ENCODE results near the gene CFHR5. TPM values are rescaled to one million over a fixed set of nuclear protein-coding genes. Genes with fewer than 3 reads are reported as not detected.

Gene CFHR5
- total and polyA plus RNA-seq, 2 experiments from 2014 or later, result not detected

GRCh38 chr1:196954778-196955177 is 22.6 kb upstream of the CFHR5 start (continued):
- TF ChIP-seq JUNB (IDR thresholded peaks at IDR 0.05; ENCODE audit: unreplicated experiment), result no peak
- TF ChIP-seq, protein P1, sequence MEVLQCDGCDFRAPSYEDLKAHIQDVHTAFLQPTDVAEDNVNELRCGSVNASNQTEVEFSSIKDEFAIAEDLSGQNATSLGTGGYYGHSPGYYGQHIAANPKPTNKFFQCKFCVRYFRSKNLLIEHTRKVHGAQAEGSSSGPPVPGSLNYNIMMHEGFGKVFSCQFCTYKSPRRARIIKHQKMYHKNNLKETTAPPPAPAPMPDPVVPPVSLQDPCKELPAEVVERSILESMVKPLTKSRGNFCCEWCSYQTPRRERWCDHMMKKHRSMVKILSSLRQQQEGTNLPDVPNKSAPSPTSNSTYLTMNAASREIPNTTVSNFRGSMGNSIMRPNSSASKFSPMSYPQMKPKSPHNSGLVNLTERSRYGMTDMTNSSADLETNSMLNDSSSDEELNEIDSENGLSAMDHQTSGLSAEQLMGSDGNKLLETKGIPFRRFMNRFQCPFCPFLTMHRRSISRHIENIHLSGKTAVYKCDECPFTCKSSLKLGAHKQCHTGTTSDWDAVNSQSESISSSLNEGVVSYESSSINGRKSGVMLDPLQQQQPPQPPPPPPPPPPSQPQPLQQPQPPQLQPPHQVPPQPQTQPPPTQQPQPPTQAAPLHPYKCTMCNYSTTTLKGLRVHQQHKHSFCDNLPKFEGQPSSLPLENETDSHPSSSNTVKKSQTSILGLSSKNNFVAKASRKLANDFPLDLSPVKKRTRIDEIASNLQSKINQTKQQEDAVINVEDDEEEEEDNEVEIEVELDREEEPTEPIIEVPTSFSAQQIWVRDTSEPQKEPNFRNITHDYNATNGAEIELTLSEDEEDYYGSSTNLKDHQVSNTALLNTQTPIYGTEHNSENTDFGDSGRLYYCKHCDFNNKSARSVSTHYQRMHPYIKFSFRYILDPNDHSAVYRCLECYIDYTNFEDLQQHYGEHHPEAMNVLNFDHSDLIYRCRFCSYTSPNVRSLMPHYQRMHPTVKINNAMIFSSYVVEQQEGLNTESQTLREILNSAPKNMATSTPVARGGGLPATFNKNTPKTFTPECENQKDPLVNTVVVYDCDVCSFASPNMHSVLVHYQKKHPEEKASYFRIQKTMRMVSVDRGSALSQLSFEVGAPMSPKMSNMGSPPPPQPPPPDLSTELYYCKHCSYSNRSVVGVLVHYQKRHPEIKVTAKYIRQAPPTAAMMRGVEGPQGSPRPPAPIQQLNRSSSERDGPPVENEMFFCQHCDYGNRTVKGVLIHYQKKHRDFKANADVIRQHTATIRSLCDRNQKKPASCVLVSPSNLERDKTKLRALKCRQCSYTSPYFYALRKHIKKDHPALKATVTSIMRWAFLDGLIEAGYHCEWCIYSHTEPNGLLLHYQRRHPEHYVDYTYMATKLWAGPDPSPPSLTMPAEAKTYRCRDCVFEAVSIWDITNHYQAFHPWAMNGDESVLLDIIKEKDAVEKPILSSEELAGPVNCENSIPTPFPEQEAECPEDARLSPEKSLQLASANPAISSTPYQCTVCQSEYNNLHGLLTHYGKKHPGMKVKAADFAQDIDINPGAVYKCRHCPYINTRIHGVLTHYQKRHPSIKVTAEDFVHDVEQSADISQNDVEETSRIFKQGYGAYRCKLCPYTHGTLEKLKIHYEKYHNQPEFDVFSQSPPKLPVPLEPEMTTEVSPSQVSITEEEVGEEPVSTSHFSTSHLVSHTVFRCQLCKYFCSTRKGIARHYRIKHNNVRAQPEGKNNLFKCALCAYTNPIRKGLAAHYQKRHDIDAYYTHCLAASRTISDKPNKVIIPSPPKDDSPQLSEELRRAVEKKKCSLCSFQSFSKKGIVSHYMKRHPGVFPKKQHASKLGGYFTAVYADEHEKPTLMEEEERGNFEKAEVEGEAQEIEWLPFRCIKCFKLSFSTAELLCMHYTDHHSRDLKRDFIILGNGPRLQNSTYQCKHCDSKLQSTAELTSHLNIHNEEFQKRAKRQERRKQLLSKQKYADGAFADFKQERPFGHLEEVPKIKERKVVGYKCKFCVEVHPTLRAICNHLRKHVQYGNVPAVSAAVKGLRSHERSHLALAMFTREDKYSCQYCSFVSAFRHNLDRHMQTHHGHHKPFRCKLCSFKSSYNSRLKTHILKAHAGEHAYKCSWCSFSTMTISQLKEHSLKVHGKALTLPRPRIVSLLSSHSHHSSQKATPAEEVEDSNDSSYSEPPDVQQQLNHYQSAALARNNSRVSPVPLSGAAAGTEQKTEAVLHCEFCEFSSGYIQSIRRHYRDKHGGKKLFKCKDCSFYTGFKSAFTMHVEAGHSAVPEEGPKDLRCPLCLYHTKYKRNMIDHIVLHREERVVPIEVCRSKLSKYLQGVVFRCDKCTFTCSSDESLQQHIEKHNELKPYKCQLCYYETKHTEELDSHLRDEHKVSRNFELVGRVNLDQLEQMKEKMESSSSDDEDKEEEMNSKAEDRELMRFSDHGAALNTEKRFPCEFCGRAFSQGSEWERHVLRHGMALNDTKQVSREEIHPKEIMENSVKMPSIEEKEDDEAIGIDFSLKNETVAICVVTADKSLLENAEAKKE (CRISPR knock-in tag; IDR thresholded peaks at IDR 0.05), result no peak
- TF ChIP-seq, protein P2, sequence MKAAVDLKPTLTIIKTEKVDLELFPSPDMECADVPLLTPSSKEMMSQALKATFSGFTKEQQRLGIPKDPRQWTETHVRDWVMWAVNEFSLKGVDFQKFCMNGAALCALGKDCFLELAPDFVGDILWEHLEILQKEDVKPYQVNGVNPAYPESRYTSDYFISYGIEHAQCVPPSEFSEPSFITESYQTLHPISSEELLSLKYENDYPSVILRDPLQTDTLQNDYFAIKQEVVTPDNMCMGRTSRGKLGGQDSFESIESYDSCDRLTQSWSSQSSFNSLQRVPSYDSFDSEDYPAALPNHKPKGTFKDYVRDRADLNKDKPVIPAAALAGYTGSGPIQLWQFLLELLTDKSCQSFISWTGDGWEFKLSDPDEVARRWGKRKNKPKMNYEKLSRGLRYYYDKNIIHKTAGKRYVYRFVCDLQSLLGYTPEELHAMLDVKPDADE (IDR thresholded peaks at IDR 0.05), result no peak
- no peak for TF ChIP-seq EZH2phosphoT487 (IDR thresholded peaks at IDR 0.05; ENCODE audit: unreplicated experiment)
- TF ChIP-seq STAT1 (IDR thresholded peaks at IDR 0.05; ENCODE audit: unreplicated experiment), result no peak

DNA sequence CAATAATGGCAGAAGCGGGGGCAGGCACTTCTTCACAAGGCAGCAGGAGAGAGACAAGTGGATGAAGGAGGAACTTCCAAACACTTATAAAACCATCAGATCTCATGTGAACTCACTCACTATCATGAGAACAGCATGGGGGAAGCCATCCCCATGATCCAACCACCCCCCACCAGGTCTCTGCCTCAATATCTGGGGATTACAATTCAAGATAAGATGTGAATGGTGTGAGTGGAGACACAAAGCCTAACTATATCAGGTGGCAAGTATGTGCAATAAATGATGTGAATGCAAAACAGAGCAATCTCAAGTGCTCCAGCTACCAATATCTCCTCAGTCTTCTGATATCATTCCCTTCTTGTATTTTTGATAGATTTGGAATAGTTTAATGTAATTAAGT is 21.4 kb upstream of the CFHR5 start:
- Histone ChIP-seq H3K4me2 (no peak overlapping the region), H3K4me3 (no peak overlapping the region), H2AFZ (no peak overlapping the region), H3K9me2 (ENCODE audit: insufficient read depth) (peaks cover 5% of the 10 kb centered on the region; the same call in 1 of the 2 replicates), H4K20me1 (replicated peaks; ENCODE audit: insufficient read depth) (no peaks in the 10 kb centered on the region), H3K36me3 (ENCODE audit: insufficient read depth) (no peaks in the 10 kb centered on the region), H3K27ac (ENCODE audit: low read depth) (no peak overlapping the region), H3K4me1 (ENCODE audit: insufficient read depth) (no peaks in the 10 kb centered on the region), H3K27me3 (ENCODE audit: insufficient read depth) (no peaks in the 10 kb centered on the region), H3F3A (replicated peaks; ENCODE audit: low read depth) (no peaks in the 10 kb centered on the region), H3K79me2 (replicated peaks; ENCODE audit: insufficient read depth) (no peaks in the 10 kb centered on the region)
- no peak for ATAC-seq
- no peak overlapping the region for H3K27ac Mint-ChIP-seq
- no peak for DNase-seq (ENCODE audit: low spot score)
- H3K4me1 Mint-ChIP-seq, result peaks cover 2% of the 10 kb centered on the region; the same call in 1 of the 3 replicates
- H3K27me3 Mint-ChIP-seq (ENCODE audit: insufficient read depth, low read depth, poor library complexity), result no peaks in the 10 kb centered on the region
- TF ChIP-seq, protein P1 (CRISPR knock-in tag; IDR thresholded peaks at IDR 0.05), result no peak
- TF ChIP-seq EZH2 (IDR thresholded peaks at IDR 0.05; ENCODE audit: low read depth, unreplicated experiment) (no peak), POLR2AphosphoS5 (IDR thresholded peaks at IDR 0.05; ENCODE audit: low read depth) (no peak), EZH2phosphoT487 (IDR thresholded peaks at IDR 0.05; ENCODE audit: unreplicated experiment) (no peak)
- H3K4me3 Mint-ChIP-seq, result no peak overlapping the region
- H3K36me3 Mint-ChIP-seq (ENCODE audit: low read depth), result no peaks in the 10 kb centered on the region
- no peaks in the 10 kb centered on the region for H3K9me3 Mint-ChIP-seq

All from GM23338 (cell line).